ENCODE data around the gene MTUS2. TPM values are rescaled to one million over a fixed set of nuclear protein-coding genes. Genes with fewer than 3 reads are reported as not detected.

Gene MTUS2
- total and polyA plus RNA-seq, 3 experiments from 2014 or later, result 0.60 TPM; not detected in 2

- no peak for DNase-seq
- no peak overlapping the region for H3K4me3 Mint-ChIP-seq
- no peaks in the 10 kb centered on the region for H3K9me3 Mint-ChIP-seq
- H3K36me3 ChIP-seq (ENCODE audit: insufficient read depth, low read length), result peaks cover 27% of the 10 kb centered on the region
- no peak overlapping the region for H3K27ac Mint-ChIP-seq
- ChIA-PET CTCF (interaction anchor here (3.6 kb wide), 1 partner anchor 9 kb away, joined by 27 read pairs; no protein-coding TSS in a partner anchor), POLR2A (no interaction called here)
- no peaks in the 10 kb centered on the region for H3K4me1 Mint-ChIP-seq
- H3K27me3 Mint-ChIP-seq, result peaks cover 0 to 1% of the 10 kb centered on the region in 2 donors
- H3K4me3 ChIP-seq (ENCODE audit: low read length), result no peak overlapping the region
- H3K9me3 ChIP-seq (ENCODE audit: low read length), result no peaks in the 10 kb centered on the region
- no peaks in the 10 kb centered on the region for H3K4me1 ChIP-seq (ENCODE audit: insufficient read depth, low read length)
- no peak overlapping the region for H3K27ac ChIP-seq (ENCODE audit: low read depth, low read length)
- H3K27me3 ChIP-seq (ENCODE audit: insufficient read depth, low read length, poor library complexity, severe bottlenecking), result no peaks in the 10 kb centered on the region
- H3K36me3 Mint-ChIP-seq, result peaks cover 0 to 89% (median 27%) of the 10 kb centered on the region in 3 donors
These were observed 696.7 kb downstream of the MTUS2 start for GRCh38 chr13:29516880-29517279.

GRCh38 chr13:29519921-29520320 is 699.8 kb downstream of the MTUS2 start:
- H3K4me3 Mint-ChIP-seq, result no peak overlapping the region
- peaks cover 0 to 91% (median 22%) of the 10 kb centered on the region in 3 donors for H3K36me3 Mint-ChIP-seq
- DNase-seq, result no peak
- CTCF ChIA-PET, result interaction anchor here (3.6 kb wide), 1 partner anchor 12 kb away, joined by 27 read pairs; no protein-coding TSS in a partner anchor
- no peak overlapping the region for H3K4me3 ChIP-seq (ENCODE audit: low read length)
- H3K27ac Mint-ChIP-seq, result peak overlapping the region in 1 of 8 donors; percentile 13
- POLR2A ChIA-PET, result no interaction called here
- H3K9me3 Mint-ChIP-seq, result no peaks in the 10 kb centered on the region
- peaks cover 40% of the 10 kb centered on the region for H3K36me3 ChIP-seq (ENCODE audit: insufficient read depth, low read length)
- no peaks in the 10 kb centered on the region for H3K9me3 ChIP-seq (ENCODE audit: low read length)
- H3K27me3 ChIP-seq (ENCODE audit: insufficient read depth, low read length, poor library complexity, severe bottlenecking), result no peaks in the 10 kb centered on the region
- peaks cover 0 to 1% of the 10 kb centered on the region in 2 donors for H3K27me3 Mint-ChIP-seq
- H3K4me1 ChIP-seq (ENCODE audit: insufficient read depth, low read length), result no peaks in the 10 kb centered on the region
- no peaks in the 10 kb centered on the region for H3K4me1 Mint-ChIP-seq
- no peak overlapping the region for H3K27ac ChIP-seq (ENCODE audit: low read depth, low read length)

DNA sequence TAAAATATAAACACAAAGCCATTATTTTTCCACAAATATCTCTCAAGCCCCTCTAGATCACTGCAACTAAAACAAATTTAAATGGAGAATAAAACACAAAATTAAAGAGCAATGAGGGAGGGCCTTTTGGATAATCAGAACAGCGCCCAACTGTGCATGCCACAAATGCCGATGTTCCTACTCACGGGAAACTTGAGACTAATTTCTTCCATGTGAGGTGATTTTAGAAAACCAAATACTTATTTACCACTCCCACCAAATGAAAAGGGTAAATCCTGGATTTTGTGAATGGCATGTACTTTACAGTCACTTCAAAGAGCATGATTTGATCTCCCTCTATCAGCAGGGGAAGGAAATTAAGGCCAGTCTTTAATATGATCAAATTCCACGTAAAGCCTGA is 700.5 kb downstream of the MTUS2 start:
- H3K4me3 Mint-ChIP-seq, result no peak overlapping the region
- Histone ChIP-seq H3K4me1 (ENCODE audit: insufficient read depth, low read length) (no peaks in the 10 kb centered on the region), H3K36me3 (ENCODE audit: insufficient read depth, low read length) (peaks cover 40% of the 10 kb centered on the region), H3K4me3 (ENCODE audit: low read length) (no peak overlapping the region), H3K27ac (ENCODE audit: low read depth, low read length) (no peak overlapping the region), H3K9me3 (ENCODE audit: low read length) (no peaks in the 10 kb centered on the region), H3K27me3 (ENCODE audit: insufficient read depth, low read length, poor library complexity, severe bottlenecking) (no peaks in the 10 kb centered on the region)
- no peaks in the 10 kb centered on the region for H3K4me1 Mint-ChIP-seq
- no peaks in the 10 kb centered on the region for H3K9me3 Mint-ChIP-seq
- CTCF ChIA-PET, result no interaction called here
- H3K27ac Mint-ChIP-seq, result no peak overlapping the region
- POLR2A ChIA-PET, result no interaction called here
- no peak for DNase-seq
- peaks cover 0 to 91% (median 22%) of the 10 kb centered on the region in 3 donors for H3K36me3 Mint-ChIP-seq
- H3K27me3 Mint-ChIP-seq, result peaks cover 0 to 1% of the 10 kb centered on the region in 2 donors

DNA sequence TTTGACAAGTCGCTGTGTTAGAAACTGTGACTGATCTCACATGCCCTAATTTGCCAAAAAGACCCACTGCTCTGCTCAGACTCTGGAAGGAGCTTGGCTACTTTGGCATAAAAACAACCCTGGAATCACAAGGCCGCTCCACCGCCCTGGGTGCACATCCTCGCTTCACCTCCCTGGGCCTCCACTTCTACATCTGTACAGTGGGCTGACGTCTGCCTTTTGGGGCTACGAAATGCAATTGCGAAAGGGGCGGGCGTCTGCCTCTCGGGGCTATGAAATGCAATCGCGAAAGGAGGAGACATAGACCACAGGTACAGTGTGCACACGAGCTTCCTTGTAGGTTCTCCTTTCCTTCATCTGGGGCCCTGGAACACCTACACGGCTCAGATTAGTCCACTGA is 701.2 kb downstream of the MTUS2 start:
- H3K27ac ChIP-seq (ENCODE audit: low read depth, low read length), result no peak overlapping the region
- Mint-ChIP-seq H3K36me3 (peaks cover 0 to 84% (median 19%) of the 10 kb centered on the region in 3 donors), H3K27me3 (peaks cover 0 to 1% of the 10 kb centered on the region in 2 donors), H3K27ac (no peak overlapping the region), H3K9me3 (no peaks in the 10 kb centered on the region), H3K4me1 (no peaks in the 10 kb centered on the region), H3K4me3 (no peak overlapping the region)
- H3K4me3 ChIP-seq (ENCODE audit: low read length), result no peak overlapping the region
- no peaks in the 10 kb centered on the region for H3K4me1 ChIP-seq (ENCODE audit: insufficient read depth, low read length)
- ChIA-PET POLR2A (no interaction called here), CTCF (no interaction called here)
- no peaks in the 10 kb centered on the region for H3K9me3 ChIP-seq (ENCODE audit: low read length)
- peaks cover 40% of the 10 kb centered on the region for H3K36me3 ChIP-seq (ENCODE audit: insufficient read depth, low read length)
- no peaks in the 10 kb centered on the region for H3K27me3 ChIP-seq (ENCODE audit: insufficient read depth, low read length, poor library complexity, severe bottlenecking)
- DNase-seq, result no peak

DNA sequence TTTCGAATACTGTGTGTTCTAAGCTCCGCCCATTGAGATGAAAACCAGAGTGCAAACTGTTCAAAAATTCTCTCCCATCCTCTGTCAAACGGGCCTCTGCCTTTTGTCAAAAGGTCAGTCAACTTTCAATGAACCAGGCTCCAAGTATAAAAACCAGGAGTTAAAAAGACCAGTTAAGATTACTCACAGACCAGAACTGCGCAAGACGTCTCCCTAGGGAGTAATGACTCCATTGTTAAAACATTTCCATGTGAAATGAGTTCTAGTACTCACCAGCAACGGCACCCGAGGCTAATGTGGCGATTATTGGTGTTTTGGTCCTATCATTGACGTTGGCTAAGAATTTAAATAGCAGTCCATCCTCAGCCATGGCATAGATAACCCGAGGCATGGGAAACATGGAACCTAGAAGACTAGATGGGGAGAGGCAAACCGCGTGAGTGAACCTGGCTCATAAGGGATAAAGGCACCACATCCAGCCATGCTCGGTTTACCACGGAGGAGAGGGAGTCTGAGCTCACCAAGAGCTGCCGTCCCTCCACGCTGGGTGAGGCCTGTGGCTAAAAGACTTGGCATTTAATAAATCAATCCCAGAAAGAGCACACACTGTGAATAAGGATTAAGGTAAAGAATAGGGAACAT is 702.0 kb downstream of the MTUS2 start:
- H3K9me3 ChIP-seq (ENCODE audit: low read length), result no peaks in the 10 kb centered on the region
- DNase-seq, result no peak
- Mint-ChIP-seq H3K27ac (no peak overlapping the region), H3K4me3 (no peak overlapping the region), H3K27me3 (peaks cover 0 to 1% of the 10 kb centered on the region in 2 donors), H3K36me3 (peaks cover 0 to 84% (median 22%) of the 10 kb centered on the region in 3 donors), H3K4me1 (no peaks in the 10 kb centered on the region), H3K9me3 (no peaks in the 10 kb centered on the region)
- CTCF ChIA-PET, result interaction anchor here (1.4 kb wide), 1 partner anchor 14 kb away, joined by 8 read pairs; no protein-coding TSS in a partner anchor
- H3K4me1 ChIP-seq (ENCODE audit: insufficient read depth, low read length), result no peaks in the 10 kb centered on the region
- H3K27ac ChIP-seq (ENCODE audit: low read depth, low read length), result no peak overlapping the region
- peaks cover 42% of the 10 kb centered on the region for H3K36me3 ChIP-seq (ENCODE audit: insufficient read depth, low read length)
- H3K27me3 ChIP-seq (ENCODE audit: insufficient read depth, low read length, poor library complexity, severe bottlenecking), result no peaks in the 10 kb centered on the region
- H3K4me3 ChIP-seq (ENCODE audit: low read length), result no peak overlapping the region
- POLR2A ChIA-PET, result no interaction called here

GRCh38 chr13:29523199-29523961 is 703.2 kb downstream of the MTUS2 start:
- H3K4me1 Mint-ChIP-seq, result no peaks in the 10 kb centered on the region
- H3K4me3 Mint-ChIP-seq, result no peak overlapping the region
- CTCF ChIA-PET, result interaction anchor here (1.4 kb wide), 1 partner anchor 15 kb away, joined by 8 read pairs; no protein-coding TSS in a partner anchor
- no peaks in the 10 kb centered on the region for H3K27me3 ChIP-seq (ENCODE audit: insufficient read depth, low read length, poor library complexity, severe bottlenecking)
- POLR2A ChIA-PET, result no interaction called here
- H3K36me3 Mint-ChIP-seq, result peaks cover 0 to 84% (median 16%) of the 10 kb centered on the region in 3 donors
- no peaks in the 10 kb centered on the region for H3K4me1 ChIP-seq (ENCODE audit: insufficient read depth, low read length)
- no peaks in the 10 kb centered on the region for H3K9me3 Mint-ChIP-seq
- peaks cover 39% of the 10 kb centered on the region for H3K36me3 ChIP-seq (ENCODE audit: insufficient read depth, low read length)
- H3K27me3 Mint-ChIP-seq, result peaks cover 0 to 1% of the 10 kb centered on the region in 2 donors
- H3K27ac ChIP-seq (ENCODE audit: low read depth, low read length), result no peak overlapping the region
- no peak overlapping the region for H3K4me3 ChIP-seq (ENCODE audit: low read length)
- DNase-seq, result no peak
- peak overlapping the region in 1 of 8 donors; percentile 21 for H3K27ac Mint-ChIP-seq
- no peaks in the 10 kb centered on the region for H3K9me3 ChIP-seq (ENCODE audit: low read length)

- H3K27me3 ChIP-seq (ENCODE audit: insufficient read depth, low read length, poor library complexity, severe bottlenecking), result no peaks in the 10 kb centered on the region
- Mint-ChIP-seq H3K4me3 (no peak overlapping the region), H3K27ac (no peak overlapping the region), H3K4me1 (peaks cover 0 to 5% (median under 1%) of the 10 kb centered on the region in 3 donors), H3K27me3 (peaks cover 0 to 1% of the 10 kb centered on the region in 2 donors), H3K9me3 (no peaks in the 10 kb centered on the region), H3K36me3 (peaks cover 1 to 82% (median 17%) of the 10 kb centered on the region in 3 donors)
- CTCF ChIA-PET, result no interaction called here
- H3K27ac ChIP-seq (ENCODE audit: low read depth, low read length), result no peak overlapping the region
- no peaks in the 10 kb centered on the region for H3K4me1 ChIP-seq (ENCODE audit: insufficient read depth, low read length)
- no peak for DNase-seq
- peaks cover 34% of the 10 kb centered on the region for H3K36me3 ChIP-seq (ENCODE audit: insufficient read depth, low read length)
- no peak overlapping the region for H3K4me3 ChIP-seq (ENCODE audit: low read length)
- POLR2A ChIA-PET, result no interaction called here
- no peaks in the 10 kb centered on the region for H3K9me3 ChIP-seq (ENCODE audit: low read length)
These were observed 704.0 kb downstream of the MTUS2 start for GRCh38 chr13:29524176-29524575.

- Histone ChIP-seq H3K9me3 (ENCODE audit: low read length) (no peaks in the 10 kb centered on the region), H3K36me3 (ENCODE audit: insufficient read depth, low read length) (peaks cover 29% of the 10 kb centered on the region), H3K4me3 (ENCODE audit: low read length) (no peak overlapping the region), H3K4me1 (ENCODE audit: insufficient read depth, low read length) (no peaks in the 10 kb centered on the region), H3K27ac (ENCODE audit: low read depth, low read length) (no peak overlapping the region), H3K27me3 (ENCODE audit: insufficient read depth, low read length, poor library complexity, severe bottlenecking) (no peaks in the 10 kb centered on the region)
- POLR2A ChIA-PET, result no interaction called here
- Mint-ChIP-seq H3K4me1 (peaks cover 4 to 9% (median 5%) of the 10 kb centered on the region in 3 donors), H3K27me3 (peaks cover 0 to 1% of the 10 kb centered on the region in 2 donors), H3K9me3 (no peaks in the 10 kb centered on the region), H3K4me3 (no peak overlapping the region), H3K36me3 (peaks cover 5 to 85% (median 21%) of the 10 kb centered on the region in 3 donors), H3K27ac (no peak overlapping the region)
- CTCF ChIA-PET, result no interaction called here
- DNase-seq, result no peak
These were observed 704.5 kb downstream of the MTUS2 start for GRCh38 chr13:29524641-29525040.
